Stimulated activated naive CD8-positive, alpha-beta T cell treated with anti-CD3 and anti-CD28 coated beads, Interleukin-15, amount 100 ng/mL, for 72 hours (primary cell): ENCODE results near the gene CHAC2.
A peak's percentile ranks its signal among the peaks of the same experiment; 100 is the strongest.
"Not testable (repeated sequence)": the region's sequence is repeated elsewhere in the genome, so short reads cannot be mapped to it uniquely, and the experiment has no call there.

Experiments used
- ATAC-seq: fragments of 150-1000 bp; cut with Tn5 transposase; 2 replicates; pipeline ENCODE4 v1.10.0; 2021; ENCODE audit warnings: mild to moderate bottlenecking, moderate library complexity
- DNase-seq, 2 donors: peaks; one replicate each; pipeline ENCODE4 v3.0.0; 2021 to 2022
- H3K27ac Mint-ChIP-seq, 2 donors: one replicate each; pipeline ENCODE4 v1.8.0; 2022; ENCODE audit warnings: mild to moderate bottlenecking in 2 of 2, mixed read lengths in 2 of 2, moderate library complexity in 2 of 2
- H3K27me3 Mint-ChIP-seq: one replicate; pipeline ENCODE4 v1.8.0; 2022; ENCODE audit warnings: mixed read lengths
- H3K4me1 Mint-ChIP-seq: one replicate; pipeline ENCODE4 v1.8.0; 2022; ENCODE audit warnings: mild to moderate bottlenecking, mixed read lengths
- H3K4me3 Mint-ChIP-seq, 2 donors: one replicate each; pipeline ENCODE4 v1.8.0; 2022; ENCODE audit warnings: mild to moderate bottlenecking in 2 of 2, mixed read lengths in 2 of 2, moderate library complexity in 1 of 2
- H3K9me3 Mint-ChIP-seq, 2 donors: one replicate each; pipeline ENCODE4 v1.8.0; 2022; ENCODE audit warnings: mixed read lengths in 2 of 2

The CHAC2 gene

DNA sequence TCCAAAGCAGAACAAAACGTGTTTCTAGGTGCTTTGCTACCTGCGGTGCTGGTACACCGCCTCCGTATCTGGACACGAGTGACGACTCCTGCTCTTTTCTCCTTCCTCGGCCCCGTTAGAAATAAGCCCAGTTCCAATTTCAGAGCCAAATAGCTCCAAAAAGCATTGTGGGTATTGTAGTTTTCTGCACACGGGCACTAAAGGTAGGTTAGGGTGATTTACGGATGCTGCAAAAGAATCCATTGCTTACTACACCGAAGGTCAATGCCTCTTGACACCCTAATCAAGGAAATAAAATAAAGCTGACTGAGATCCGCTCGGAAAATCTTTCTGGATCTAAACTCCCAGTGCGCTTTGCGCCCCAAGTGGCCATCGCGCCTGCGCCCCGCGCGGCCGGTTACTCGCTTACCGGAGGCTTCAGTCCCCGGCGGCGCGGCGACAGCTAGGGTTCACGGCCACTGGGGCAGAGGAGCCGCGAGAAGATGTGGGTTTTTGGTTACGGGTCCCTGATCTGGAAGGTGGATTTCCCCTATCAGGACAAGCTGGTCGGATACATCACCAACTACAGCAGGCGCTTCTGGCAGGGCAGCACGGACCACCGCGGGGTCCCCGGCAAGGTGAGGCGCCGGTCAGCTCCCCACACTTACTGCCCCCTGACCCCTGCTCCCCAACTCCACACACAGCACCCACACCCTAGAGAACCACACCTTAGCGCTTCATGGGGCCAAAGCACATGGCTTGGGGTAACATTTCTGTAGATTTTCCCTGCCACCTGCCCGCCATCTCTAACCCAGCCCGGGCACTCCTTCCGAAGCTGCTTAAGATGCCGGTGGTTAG lies at the start of gene CHAC2:
CHAC2 (plus strand) TSS at position 400 of the 837 bp plus-strand sequence; CDS start at position 483, 83 bp downstream.
- peaks cover 34% of the 10 kb centered on the region for H3K4me1 Mint-ChIP-seq
- peak; percentile 97 for ATAC-seq
- no peaks in the 10 kb centered on the region for H3K9me3 Mint-ChIP-seq
- H3K4me3 Mint-ChIP-seq = peak within 1 kb of the TSS; percentile 84 to 94
- peak within 1 kb of the TSS; percentile 98 to 99 for H3K27ac Mint-ChIP-seq
- DNase-seq = peak; percentile 82 to 89
- no peaks in the 10 kb centered on the region for H3K27me3 Mint-ChIP-seq

DNA sequence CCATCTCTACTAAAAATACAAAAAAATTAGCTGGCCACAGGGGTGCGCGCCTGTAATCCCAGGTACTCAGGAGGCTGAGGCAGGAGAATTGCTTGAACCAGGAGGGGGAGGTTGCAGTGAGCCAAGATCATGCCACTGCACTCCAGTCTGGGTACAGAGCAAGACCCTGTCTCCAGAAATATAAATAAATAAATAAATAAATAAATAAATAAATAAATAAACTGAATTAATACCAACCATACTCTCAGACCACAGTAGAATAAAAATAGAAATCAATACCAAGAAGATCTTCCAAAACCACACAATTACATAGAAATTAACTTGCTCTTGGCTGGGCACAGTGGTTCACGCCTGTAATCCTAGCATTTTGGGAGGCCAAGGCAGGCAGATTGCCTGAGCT lies 46.7 kb upstream of the CHAC2 start:
- ATAC-seq, H3K27me3 Mint-ChIP-seq, DNase-seq, H3K4me3 Mint-ChIP-seq, H3K27ac Mint-ChIP-seq: not testable (repeated sequence)
- Mint-ChIP-seq H3K4me1 (peaks cover 23% of the 10 kb centered on the region), H3K9me3 (peaks cover 0 to 15% of the 10 kb centered on the region in 2 donors)

- peaks cover 19% of the 10 kb centered on the region for H3K4me1 Mint-ChIP-seq
- no peak overlapping the region for H3K27ac Mint-ChIP-seq
- ATAC-seq = no peak
- no peak overlapping the region for H3K4me3 Mint-ChIP-seq
- no peaks in the 10 kb centered on the region for H3K27me3 Mint-ChIP-seq
- H3K9me3 Mint-ChIP-seq = peaks cover 0 to 10% of the 10 kb centered on the region in 2 donors
- no peak for DNase-seq
Observed at GRCh38 chr2:53724536-53724935, 43.1 kb upstream of the CHAC2 start.

GRCh38 chr2:53725662-53726061 lies 41.9 kb upstream of the CHAC2 start:
- Mint-ChIP-seq H3K27ac (no peak overlapping the region), H3K27me3 (no peaks in the 10 kb centered on the region), H3K4me1 (peaks cover 19% of the 10 kb centered on the region), H3K9me3 (peaks cover 0 to 6% of the 10 kb centered on the region in 2 donors), H3K4me3 (no peak overlapping the region)
- ATAC-seq (no peak), DNase-seq (no peak)

DNA sequence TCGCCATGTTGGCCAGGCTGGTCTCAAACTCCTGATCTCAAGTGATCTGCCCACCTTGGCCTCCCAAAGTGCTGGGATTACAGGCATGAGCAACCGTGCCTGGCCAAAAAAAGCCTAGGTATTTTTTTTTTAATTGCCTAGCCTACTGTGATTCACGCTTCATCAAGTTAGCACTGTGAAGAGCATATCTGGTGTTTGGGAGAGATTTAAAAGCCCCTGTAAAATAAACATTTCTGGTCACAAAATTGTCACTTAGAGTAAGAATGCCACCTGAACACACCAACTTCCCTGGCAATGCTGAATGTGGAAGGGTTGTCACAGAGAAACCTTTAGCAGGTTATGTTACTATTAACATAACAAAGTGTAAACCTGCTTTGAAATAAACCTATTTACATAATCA lies 39.7 kb upstream of the CHAC2 start:
- Mint-ChIP-seq H3K27ac (peak overlapping the region in 1 of 2 donors; percentile 27), H3K4me1 (peaks cover 8% of the 10 kb centered on the region), H3K9me3 (peaks cover 0 to 6% of the 10 kb centered on the region in 2 donors), H3K4me3 (no peak overlapping the region), H3K27me3 (no peaks in the 10 kb centered on the region)
- ATAC-seq (no peak), DNase-seq (no peak)

DNA sequence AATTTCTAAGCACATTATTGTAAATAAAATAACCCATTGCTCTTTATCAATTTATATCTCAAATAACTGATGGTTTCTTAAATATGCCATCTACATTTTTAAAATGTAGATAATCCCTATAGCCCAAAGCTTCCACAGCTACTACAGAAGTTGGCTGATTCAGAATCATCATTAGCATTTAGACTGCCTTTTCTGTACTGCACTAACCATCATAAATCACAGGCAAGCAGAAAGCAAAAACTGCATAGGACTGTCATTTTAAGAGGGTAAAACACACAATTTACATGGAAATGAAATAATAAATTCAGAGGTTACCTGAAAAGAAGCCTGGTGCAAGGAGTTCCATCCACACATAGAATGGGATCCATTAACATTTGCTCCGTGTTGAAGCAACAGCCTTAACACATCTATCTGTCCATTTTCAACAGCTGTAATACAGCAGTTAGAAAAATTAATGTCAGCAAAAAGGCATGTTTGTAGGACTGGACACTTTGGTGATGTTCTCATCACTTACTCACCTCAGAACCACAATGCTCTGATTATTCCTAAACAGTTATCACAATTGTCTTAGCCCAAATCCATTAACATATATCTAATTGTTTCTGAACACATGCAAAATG lies 38.4 kb upstream of the CHAC2 start:
- Mint-ChIP-seq H3K4me3 (no peak overlapping the region), H3K4me1 (peaks cover 5% of the 10 kb centered on the region), H3K9me3 (peaks cover 0 to 6% of the 10 kb centered on the region in 2 donors), H3K27ac (no peak overlapping the region), H3K27me3 (no peaks in the 10 kb centered on the region)
- no peak for DNase-seq
- ATAC-seq = no peak

DNA sequence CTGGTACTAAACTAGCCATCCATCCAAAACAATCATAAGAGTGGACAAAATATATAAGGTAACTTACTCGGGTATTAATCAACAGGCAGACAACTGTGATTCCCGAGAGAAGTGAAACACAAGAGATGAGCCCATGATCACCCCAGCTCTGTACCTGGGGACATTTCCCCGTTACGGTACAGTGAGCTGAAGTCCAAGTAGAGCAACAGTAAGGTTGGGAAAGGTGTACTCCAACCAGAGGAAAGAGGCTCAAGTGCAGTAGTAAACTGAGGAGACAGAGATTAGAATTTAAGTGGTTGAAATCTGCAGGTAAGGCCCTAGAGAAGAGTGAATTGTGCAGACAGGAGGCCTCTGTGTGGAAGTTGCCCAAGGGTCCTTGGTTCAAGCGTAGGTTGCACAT lies 30.5 kb upstream of the CHAC2 start:
- H3K27ac Mint-ChIP-seq = no peak overlapping the region
- DNase-seq = no peak
- H3K27me3 Mint-ChIP-seq = no peaks in the 10 kb centered on the region
- H3K4me1 Mint-ChIP-seq = peaks cover 12% of the 10 kb centered on the region
- no peak for ATAC-seq
- H3K9me3 Mint-ChIP-seq = no peaks in the 10 kb centered on the region
- no peak overlapping the region for H3K4me3 Mint-ChIP-seq

DNA sequence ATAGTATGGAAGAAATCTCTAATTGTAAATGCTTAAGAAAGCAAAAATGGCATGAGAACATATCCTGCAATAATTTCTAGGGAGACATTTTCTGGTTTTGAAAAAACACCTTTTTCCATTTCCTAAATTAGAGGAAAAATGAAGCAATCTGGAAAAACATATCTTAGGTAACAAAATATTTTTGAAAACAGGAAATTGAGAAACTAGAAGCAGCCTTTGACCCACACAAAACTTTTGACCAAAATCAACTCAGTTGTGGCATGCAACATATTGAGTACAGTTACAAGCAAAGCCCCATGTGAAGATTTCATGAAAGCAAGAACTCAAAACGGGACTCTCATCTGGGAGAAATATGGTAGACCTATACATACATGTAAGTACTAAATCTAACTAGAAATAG lies 28.6 kb upstream of the CHAC2 start:
- no peaks in the 10 kb centered on the region for H3K9me3 Mint-ChIP-seq
- ATAC-seq (no peak), DNase-seq (no peak)

DNA sequence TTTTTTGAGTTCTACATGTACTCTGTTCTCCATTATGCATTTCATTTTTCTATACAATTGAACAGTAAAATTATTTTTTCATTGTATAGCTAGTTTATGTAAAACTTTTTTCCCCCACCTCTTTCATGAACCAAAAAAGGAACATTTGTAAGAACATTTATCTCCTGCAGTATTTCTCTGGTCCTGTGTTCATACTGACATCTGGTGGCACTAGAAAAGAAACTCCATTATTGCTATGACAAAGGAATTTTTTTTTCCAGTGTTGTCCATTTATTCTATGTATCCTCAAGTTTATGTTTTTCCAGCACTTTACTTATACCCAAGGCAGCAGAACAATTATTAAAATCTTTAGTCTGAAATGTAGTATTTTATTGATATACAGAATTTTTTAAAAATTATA lies 27.4 kb upstream of the CHAC2 start:
- no peak overlapping the region for H3K27ac Mint-ChIP-seq
- peaks cover 21% of the 10 kb centered on the region for H3K4me1 Mint-ChIP-seq
- no peaks in the 10 kb centered on the region for H3K27me3 Mint-ChIP-seq
- ATAC-seq = no peak
- no peak for DNase-seq
- no peak overlapping the region for H3K4me3 Mint-ChIP-seq
- no peaks in the 10 kb centered on the region for H3K9me3 Mint-ChIP-seq

More for the DNA sequence above, 28.6 kb upstream of the CHAC2 start:
- H3K4me1 Mint-ChIP-seq = peaks cover 20% of the 10 kb centered on the region
- no peak overlapping the region for H3K27ac Mint-ChIP-seq
- no peaks in the 10 kb centered on the region for H3K27me3 Mint-ChIP-seq
- H3K4me3 Mint-ChIP-seq = no peak overlapping the region

- Mint-ChIP-seq H3K4me1 (peaks cover 18% of the 10 kb centered on the region), H3K4me3 (no peak overlapping the region), H3K27me3 (no peaks in the 10 kb centered on the region), H3K9me3 (no peaks in the 10 kb centered on the region), H3K27ac (no peak overlapping the region)
- no peak for ATAC-seq
- no peak for DNase-seq
Observed at GRCh38 chr2:53744395-53745065, 23.1 kb upstream of the CHAC2 start.

- ATAC-seq (no peak), DNase-seq (no peak)
- H3K4me1 Mint-ChIP-seq = peaks cover 31% of the 10 kb centered on the region
- H3K9me3 Mint-ChIP-seq = no peaks in the 10 kb centered on the region
- no peaks in the 10 kb centered on the region for H3K27me3 Mint-ChIP-seq
- no peak overlapping the region for H3K4me3 Mint-ChIP-seq
- H3K27ac Mint-ChIP-seq = no peak overlapping the region
Observed at GRCh38 chr2:53750041-53750768, 17.4 kb upstream of the CHAC2 start.

DNA sequence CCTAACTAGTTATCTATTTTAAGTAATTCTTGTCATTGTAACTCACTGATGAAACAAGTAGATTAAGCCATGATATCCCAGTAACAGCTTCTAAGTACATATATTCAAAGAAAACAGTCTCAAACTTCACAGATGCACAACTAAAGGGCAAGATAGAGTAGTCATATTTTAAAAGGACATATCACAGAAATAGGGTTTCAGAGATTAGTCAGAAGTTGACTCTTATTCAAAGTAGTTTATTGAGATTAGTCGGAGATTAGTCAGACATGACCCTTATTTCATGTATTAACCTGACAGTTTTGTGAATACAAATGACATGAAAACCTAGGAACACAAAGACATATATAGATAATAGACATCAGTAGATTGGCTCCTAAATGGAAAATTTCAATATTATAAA lies 15.9 kb upstream of the CHAC2 start:
- no peaks in the 10 kb centered on the region for H3K9me3 Mint-ChIP-seq
- DNase-seq = no peak

DNA sequence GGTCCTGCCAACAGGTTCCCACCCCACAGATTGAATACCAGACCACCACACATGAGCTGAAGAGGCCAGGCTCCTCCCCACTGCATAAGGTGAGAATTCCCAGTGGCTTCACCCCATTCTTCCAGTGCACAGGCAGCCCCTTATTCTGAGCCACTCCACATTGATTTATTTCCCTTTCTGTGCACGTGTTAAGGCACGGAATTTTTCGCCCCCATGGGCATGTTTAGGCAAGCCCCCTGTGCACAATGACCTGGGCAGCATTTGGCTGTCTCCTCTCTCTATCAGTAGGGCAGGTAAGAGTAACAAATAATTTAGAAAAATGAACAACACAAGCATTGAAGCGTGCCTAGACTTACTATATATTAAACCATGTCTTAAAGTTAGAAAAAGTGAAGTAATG lies 15.2 kb upstream of the CHAC2 start:
- DNase-seq = no peak
- no peaks in the 10 kb centered on the region for H3K9me3 Mint-ChIP-seq
- H3K27ac Mint-ChIP-seq = peak overlapping the region in 1 of 2 donors; percentile 79
- no peaks in the 10 kb centered on the region for H3K27me3 Mint-ChIP-seq
- peaks cover 28% of the 10 kb centered on the region for H3K4me1 Mint-ChIP-seq
- no peak for ATAC-seq
- no peak overlapping the region for H3K4me3 Mint-ChIP-seq

More for the DNA sequence above, 15.9 kb upstream of the CHAC2 start:
- peak; percentile 97 for ATAC-seq
- H3K4me3 Mint-ChIP-seq = no peak overlapping the region
- H3K27ac Mint-ChIP-seq = no peak overlapping the region
- H3K4me1 Mint-ChIP-seq = peaks cover 28% of the 10 kb centered on the region
- no peaks in the 10 kb centered on the region for H3K27me3 Mint-ChIP-seq

- no peak overlapping the region for H3K4me3 Mint-ChIP-seq
- DNase-seq = no peak
- no peaks in the 10 kb centered on the region for H3K9me3 Mint-ChIP-seq
- peak overlapping the region in 1 of 2 donors; percentile 70 for H3K27ac Mint-ChIP-seq
- peak; percentile 35 for ATAC-seq
- H3K4me1 Mint-ChIP-seq = peaks cover 28% of the 10 kb centered on the region
- H3K27me3 Mint-ChIP-seq = no peaks in the 10 kb centered on the region
Observed at GRCh38 chr2:53753041-53753440, 14.6 kb upstream of the CHAC2 start.

GRCh38 chr2:53755121-53755520 lies 12.5 kb upstream of the CHAC2 start:
- Mint-ChIP-seq H3K9me3 (no peaks in the 10 kb centered on the region), H3K27ac (no peak overlapping the region), H3K27me3 (no peaks in the 10 kb centered on the region), H3K4me1 (peaks cover 28% of the 10 kb centered on the region), H3K4me3 (no peak overlapping the region)
- no peak for DNase-seq
- no peak for ATAC-seq
